RKO (cell line): ENCODE results near the gene NECTIN1.

Experiments used
- DNase-seq: peaks from one replicate; pipeline ENCODE4 v3.0.0-alpha.2; 2016; ENCODE audit warnings: low spot score

NECTIN1 gene

DNA sequence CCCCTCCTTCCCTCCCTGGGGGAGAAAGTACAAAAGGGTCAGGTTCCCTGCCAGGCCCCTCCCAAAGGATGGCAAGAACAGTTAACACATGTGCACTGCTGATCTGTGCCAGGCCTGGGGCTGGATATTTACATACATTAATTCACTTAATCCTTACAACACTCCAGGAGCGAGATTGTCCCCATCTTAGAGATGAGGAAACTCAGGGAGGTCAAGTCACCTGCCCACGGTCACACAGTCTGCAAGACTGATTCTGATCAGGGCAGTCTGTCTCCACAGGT is 36.5 kb downstream of the NECTIN1 start:
- no peak for DNase-seq

DNA sequence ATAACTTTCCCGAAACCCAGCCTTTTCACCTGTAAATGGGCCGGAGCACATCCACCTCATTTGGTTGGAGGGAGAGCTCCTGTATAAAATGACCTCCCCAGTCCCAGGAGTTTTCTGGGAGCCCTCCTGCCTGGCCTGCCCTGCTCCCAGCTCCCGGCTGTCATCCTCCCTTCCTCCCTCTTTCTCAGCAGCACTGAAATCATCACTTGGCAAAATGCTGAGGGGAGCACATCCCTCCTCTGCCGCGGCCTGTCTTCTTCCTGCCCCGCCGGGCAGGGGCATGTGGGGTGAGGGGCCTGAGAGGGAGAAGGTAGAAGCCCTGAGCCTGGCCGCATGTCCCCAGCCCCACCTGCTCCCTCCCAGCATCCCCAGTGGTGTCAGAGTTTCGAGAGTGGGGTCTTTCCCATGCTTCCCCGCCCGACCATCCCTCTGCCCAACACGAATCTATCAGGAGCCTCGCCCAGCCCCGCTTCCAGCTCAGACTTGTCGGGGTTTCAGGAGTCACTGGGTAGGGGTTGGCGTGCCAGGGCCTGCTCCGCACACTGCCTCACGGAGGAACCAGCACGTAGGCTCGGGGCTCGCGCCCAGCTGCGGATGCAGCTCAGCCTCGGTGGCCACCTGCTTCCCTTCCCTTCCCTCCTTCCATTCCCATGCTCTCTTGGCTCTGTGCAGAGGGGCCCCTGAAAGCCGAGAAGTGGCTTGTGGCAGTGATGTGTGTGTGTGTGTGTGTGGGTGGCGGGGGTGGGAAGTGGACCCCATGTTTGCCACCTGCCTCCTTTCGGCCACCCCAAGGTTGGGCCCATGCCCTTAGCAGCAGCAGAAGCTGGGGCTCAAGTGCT is 37.1 kb downstream of the NECTIN1 start:
- DNase-seq, result no peak

DNA sequence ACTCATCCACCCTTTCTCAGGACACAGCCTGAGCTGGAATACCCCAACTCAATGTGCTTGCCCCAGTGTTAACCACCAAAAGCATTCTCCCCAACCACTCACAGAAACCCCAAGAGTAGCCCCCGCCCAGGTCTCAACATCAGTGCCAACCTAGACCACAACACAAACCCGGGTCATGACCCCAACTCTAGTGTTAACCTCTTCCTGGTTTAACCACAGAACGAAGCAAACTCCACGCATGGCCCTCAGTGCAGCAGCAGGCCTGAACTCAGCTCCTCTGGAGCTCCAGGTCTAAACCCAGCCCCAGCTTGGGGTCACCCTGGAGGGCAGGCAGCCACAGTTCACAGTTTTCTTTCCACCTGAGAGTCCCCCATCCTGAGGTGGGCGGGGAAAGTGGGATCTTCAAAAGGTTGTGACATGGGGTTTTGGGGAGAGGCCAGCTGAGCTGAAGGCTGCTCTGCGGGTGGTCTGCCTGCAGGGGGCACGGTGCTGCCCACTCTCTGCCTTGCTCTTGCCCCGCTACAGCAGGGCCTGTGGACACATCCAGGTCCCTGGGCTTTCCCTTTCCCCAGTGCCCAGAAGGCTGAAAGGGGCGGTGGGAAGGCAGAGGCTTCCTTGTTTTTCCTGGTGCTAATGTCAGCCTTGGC is 37.9 kb downstream of the NECTIN1 start:
- no peak for DNase-seq

DNA sequence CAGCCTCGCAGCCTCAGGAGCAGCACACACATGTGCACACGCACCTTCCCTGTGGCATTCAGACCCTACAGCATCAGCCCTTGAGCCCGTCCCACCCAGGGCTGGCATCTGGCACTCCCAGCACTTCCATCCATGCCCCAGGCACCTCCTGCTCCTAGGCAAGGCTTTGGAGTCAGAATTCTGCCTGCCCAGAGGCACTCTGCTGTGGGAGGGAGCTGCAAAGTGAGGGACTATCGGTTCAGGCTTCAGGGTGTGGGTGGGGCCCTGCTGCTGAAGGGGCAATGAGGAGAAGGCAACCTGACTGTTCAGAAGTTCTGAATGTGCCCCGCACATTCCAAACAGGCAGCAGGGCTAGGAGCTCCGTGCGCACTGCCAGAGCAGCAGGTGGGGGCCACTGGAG is 39.7 kb downstream of the NECTIN1 start:
- DNase-seq, result no peak

DNA sequence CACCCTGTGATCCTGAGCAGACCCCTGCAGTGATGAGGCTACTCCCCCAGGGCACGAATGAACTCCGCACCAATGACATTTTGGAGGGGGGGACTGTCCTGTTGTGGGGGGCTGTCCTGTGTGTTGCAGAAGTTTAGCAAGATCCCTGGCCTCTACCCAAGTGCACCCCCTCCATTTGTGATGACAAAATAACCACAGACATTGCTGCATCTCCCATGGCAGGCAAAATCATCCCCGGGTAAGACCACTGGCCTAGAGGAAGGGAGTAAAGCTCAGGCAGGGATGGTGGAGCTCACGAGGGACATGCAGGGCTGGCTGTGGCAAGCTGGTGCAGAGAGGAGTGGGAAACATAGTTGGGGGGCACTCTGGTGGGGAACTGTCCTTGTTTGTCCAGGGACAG is 40.6 kb downstream of the NECTIN1 start:
- no peak for DNase-seq

DNA sequence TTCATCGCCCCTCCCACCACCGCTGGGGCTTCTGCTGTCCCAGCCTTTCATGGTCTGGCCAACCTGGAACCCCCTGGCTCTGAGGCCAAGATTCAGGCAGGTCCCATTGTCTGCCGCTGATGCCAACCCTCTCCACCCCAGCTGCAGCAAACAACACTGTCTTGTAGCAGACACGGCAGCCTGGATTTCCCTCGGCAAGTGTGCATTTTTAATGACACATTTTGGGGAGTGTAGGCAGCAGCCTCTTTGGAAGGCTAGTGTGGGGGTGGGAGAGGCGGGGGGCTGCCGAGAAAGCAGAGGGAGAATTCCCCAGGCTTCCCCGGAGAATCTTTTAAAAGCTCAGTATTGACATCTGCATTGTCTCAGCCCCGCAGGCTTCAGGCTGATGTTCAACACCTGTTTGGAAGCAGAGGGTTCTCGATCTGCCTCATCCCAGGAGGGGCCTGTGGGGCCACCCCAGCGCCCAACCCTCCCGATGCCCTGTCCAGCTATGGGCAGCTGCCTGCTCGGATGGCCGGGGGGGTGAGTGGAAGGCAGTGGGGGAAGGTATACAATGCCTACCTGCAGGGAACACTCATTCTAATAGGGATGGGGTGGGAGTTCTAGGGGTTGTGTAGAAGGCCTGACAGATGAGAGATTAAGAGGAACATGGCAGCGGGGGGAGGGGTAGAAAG is 41.5 kb downstream of the NECTIN1 start:
- DNase-seq, result no peak

DNA sequence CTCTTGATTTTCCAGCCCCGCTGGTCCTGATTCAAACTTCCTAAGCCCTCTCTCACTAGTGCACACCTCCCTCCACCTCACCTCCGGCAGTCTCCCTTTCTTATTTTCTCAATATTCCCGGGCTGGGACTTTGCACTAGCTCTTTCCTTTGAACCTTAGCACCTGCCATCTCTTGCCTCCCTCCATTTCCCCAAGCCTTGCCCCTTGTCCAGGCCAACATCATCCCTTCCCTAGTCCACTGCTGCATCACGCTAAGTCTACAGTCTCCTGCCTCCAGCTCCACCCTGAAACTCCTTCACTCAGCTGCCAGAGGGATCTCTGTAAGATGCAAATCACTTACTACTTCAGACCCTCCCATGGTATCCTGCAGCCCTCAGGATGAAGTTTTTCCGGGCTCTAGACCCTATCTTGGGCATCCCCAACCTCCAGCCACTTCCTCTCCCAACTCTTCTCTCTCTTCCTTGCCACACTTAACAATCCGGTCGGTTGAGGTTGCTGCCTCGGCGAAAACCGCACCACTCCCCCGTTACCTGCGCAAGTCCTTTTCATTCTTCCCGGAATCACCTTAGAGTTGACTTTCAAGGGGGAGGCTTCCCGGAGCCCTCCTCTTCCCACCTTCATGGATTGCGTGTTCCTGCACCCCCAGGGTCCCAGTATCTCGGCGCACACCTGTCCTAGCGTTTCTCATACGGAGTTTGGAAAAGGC is 42.7 kb downstream of the NECTIN1 start:
- no peak for DNase-seq

DNA sequence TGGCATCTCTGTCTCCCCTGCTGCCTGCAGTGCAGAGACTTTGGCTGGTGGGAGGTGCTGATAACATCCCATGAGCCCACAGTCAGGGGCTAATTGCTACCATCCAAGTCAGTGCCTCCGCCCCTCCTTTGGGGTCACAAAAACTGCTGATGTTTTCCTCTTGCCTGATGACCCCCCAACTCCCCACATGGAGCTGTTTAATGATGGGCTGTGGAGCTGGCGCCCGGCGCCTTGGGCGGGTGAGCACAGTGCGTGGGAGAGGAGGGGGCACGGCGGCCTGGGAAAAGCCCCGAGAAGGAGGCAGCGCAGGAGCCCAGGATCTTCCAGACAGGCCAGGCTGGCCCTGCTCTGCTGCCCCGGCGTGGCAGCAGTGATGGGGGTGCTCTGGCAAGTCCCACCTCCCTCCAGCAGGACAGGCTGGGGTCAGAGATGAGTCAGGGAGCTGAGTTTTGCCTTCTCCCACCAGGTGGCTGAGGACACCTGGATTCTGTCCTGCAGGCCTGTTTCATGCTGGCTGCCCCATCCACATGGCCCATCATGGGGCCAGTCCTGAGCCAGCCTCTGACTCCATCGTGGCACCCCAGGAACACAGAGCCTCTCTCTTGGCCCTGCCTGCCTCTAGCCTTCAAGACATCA is 43.8 kb downstream of the NECTIN1 start:
- no peak for DNase-seq

DNA sequence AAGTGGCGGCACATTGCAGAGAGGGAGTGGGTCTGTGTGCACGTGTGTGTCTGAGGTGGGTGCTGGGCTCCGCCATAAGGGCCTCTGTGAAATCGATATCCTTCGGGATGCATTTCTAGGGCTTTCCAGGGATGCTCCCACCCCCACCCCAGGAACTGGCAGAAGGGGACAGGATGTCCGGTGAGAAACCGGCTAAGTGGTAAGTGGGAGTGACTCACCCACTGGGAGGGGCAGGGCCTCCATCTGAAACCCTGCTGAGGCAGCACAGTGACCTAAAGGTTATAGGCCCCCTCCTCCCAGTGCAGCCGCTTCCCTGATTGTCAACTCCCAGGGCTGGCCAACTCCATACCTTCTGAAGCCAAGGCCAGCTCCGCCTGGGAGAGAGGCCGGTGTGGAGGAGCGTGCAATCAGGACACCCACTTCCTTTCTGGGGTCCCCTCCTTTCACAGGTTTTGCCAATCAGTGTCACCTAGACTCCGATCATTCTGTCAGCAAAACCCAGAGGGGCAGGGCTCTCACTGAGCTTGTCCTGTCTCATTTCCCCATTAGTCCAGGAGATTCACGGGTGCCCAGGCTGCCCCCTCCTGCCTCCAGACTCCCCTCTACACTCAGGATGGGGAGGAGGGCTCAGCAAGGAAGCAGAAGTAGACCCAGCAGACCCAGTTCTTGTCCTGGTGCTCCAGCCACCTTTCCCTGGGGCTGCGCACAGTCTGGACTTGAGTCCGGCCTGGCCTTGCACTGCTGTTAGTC is 44.5 kb downstream of the NECTIN1 start:
- DNase-seq, result peak; percentile 75

DNA sequence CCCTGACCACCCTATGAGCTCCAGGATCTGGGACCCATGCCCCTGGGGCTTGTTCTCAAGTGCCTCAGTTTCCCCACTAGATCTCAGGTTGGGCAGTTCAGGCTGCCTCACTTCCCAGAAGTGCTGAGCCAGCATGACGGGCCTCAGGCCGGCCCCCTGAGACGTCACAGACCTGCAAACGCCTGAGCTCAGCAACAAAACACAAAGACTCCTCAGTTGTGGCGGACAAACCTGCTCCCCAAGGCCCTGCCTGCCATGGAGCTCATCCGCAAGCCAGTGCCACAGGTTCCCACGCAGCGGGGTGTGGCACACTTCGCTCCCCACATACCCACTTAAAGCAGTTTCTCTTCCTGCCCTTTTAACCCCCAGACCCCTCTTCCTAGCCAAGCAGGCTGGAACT is 45.2 kb downstream of the NECTIN1 start:
- no peak for DNase-seq

DNA sequence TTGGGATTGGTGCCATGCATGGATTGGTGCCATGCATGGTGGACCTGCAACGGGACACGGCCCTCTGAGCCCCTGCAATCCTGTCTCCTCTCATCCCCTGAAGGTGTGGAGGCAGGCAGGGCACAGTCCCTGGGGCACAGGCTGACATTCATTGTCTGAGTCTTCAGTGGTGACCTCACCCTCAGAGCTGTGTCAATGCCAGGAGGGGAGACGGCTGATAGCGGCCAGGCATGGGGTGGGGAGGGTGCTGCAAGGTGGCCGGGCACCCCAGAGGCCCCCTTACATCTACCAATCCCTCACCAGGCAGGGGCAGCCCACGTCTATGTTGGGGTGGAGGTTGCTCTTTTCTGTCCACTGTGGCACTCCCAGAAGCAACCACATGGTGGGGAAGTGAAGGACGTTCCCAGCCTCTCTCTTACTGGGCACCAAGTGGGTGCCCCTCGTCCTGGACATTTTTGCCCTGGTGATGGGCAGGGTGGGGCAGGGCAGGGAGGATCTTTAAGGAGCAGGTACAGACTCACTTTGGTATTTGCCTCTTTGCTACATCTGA is 47.6 kb downstream of the NECTIN1 start:
- DNase-seq, result no peak

DNA sequence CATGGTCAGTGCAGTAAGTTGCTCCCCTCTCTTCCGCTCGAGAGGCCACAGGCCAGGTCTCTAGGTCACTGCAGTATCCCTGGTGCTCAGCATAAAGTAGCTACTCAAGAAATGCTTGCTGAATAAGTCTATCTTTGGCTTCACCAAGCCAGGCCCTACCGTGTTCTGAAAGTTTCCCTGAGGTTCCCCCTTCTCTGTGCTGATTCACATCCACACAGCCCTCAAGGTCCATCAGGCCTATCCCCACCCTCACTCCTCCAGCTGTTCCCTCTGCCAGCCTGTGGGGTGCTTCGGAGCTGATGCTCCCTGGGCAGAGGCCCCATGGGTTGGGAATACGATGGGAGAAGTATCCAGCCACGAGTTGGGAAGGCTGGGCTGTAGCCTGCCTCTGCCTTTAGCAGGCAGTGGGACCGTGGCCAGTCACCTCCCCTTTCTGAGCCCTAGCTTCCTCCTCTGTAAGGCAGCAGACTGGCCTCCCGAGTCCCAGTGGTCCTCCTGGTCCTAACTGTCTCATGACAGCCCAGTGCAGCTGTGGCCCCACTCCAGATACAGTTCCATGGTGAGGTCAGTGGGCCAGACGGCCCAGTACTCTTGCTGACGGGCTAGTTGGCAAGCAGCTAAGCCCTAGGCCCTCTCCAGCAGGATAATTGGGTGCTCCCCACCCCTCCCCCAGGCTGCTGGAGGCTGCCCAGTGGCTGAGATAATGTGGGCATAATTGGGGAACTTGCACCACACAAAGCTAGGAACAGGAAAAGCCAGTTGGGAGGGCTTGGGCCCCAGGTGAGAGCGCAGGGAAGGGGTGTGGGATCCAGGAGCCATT is 48.2 kb downstream of the NECTIN1 start:
- DNase-seq, result no peak

DNA sequence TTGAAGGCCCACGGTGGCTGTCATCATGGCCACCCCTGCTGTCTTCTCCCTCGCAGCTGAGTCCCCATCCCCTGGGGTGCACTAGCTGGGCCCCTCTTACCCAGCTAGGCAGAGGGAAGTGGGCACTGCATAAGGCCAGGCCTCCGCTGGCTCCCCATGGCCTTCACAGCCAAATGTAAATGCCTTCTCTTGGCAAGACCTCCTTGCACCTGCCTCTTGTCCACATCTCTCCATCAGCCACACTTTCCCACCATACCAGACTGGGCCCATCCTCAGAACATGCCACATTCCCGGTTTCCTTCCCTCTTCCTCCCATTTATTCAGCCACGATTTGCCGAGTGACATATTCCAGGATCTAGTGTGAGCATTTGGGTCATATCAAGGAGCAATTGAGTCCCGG is 49.7 kb downstream of the NECTIN1 start:
- DNase-seq, result no peak

DNA sequence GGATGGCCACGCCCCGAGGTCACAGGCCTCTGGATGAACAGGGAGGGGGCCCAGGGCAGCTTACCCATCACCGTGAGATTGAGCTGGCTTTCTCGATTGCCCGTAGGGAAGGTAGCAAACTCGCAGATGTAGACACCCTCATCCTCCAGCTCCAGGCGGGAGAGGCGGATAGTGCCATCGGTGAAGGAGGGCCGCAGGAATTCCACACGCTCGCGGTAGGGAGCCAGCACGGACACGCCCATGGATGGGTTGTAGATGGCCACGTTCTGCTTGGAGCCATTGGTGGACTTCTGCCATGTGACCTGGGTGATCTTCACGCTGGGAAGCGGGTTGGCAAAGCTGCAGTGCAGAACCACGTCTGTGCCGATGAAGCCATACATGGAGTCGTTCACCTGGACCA is 50.6 kb downstream of the NECTIN1 start:
- no peak for DNase-seq

DNA sequence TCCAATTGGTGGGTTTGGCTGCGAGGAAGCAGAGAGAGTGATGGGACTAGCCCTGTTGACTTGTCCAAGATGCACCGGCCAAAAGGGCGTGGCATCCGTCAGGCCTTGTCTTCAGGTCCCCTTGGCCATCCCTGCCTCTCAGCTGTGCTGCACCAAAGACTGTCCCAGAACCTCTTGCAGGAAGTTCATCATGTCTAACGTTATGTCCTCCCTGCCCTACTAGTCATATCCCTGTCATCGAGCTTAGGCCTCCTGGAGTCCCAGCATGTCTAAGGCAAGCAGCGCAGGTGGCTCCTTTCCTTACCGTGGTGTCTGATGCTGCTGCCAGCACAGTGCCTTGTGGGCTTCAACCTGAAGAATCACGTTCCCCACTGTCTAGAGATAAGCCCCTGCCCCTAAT is 51.2 kb downstream of the NECTIN1 start:
- no peak for DNase-seq

DNA sequence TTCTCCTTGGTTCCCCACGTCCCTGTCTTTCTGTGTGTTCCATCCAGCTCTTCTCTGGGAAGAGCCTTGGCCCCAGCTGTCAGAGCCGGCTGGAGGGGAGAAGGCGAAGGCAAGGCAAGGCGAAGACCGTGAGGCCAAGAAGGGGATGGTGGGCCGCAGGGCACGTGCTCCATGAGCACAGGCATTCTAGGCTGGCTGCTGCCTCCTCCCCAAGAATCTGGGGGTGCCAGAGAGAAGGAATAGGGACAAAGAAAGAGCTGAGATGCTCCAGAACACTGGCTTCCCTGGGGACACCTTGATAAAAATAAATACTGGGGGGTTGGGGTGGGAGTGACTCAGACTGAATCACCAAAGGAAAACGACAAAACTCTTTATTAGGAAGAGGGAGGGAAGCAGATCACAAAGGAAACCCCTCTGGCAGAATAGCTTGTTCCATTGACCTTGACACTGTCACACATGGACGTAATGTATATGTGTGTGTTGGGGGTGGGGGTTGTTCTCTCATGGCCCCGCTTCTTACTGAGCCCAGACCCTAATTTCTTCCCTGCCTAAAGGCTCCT is 52.5 kb downstream of the NECTIN1 start:
- peak; percentile 9 for DNase-seq

DNA sequence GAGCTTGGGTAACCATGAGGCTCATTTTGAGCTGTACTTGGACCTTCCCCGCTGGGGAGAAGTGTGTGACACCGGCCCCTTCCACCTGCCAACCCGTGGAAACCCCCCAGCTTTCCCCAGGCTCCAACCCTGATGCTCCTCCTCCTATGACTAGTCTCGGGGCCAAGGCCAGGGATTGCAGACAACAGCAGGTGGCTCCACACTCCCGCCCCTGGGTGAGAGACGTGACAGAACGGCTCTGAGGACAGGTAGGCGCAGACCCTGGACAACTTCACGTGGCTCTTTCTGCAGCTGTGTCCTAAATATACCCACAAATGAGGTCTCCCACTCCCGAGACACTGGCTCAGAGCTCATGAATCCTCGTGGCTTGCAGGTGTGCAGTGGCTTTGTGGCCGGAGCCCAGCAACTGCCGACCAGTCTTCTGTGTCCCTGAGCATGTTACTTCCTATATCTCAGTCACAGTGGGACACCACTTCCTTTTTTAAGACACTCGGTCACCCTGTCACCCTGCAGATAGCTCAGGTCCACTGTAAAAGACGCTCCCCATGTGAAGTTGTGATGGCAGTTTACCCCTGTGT is 55.2 kb downstream of the NECTIN1 start:
- DNase-seq, result no peak

DNA sequence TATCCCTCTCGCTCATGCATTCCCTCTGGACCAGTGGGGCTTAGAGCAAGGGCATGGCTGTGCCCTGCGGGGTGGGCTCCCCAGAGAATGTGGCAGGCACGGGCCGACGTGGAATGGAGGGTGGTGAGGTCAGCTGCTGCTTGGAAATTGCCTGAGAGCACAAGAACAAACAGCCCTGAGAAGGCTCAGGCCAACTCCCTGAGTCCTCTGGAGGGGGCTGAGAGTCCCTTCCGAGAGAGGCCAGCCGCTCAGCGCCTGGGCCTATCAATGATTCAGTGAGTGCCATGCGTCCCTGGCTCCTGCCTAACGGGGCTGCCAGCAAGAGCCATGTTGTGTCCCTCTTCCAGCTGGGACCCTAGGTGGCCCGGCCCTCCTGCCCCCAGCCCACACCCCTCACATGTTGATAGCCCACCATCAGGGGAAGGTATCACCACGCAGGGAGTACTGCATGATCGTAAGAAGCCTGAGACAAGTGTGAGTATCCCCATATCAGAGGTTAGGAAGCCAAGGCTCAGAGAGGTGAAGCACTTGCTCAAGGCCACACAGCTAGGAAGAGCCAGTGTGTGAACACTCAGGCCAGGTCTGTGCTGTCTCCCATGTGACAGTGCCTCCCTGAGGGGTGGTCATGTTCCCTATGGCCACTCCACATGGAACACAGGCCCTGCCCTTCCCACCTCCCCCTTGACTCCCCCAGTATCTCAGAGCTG is 55.8 kb downstream of the NECTIN1 start:
- no peak for DNase-seq

DNA sequence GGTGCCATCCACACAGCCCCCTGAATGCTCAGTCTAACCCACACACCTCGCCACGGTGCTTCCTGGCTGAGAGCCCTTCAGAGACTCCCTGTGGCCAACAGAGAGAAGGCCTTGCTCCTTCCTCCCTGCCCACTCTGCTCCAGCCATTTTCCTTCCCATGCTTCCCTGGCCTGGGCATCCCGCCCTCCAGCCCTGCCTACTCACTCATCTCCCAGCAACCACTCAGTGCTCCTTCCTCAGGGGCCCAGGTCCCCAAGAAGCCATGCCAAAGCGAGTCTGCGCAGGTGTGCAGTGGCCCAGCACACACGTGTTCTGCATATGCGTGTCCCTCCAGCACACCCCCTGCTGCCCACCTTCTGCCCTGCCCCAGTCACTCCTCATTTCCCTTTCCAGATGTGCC is 56.4 kb downstream of the NECTIN1 start:
- DNase-seq, result no peak
